HCT116 (cell line): ENCODE data around the gene OLFML1.

Experiments used
- CEBPB ChIP-seq: IDR thresholded peaks from 2 replicates; pipeline ENCODE4 v1.6.1; 2012; ENCODE audit warnings: low read depth
- EZH2 ChIP-seq: fragments of 200-600 bp; sonication (generic); IDR thresholded peaks from 2 replicates; pipeline ENCODE4 v1.6.1; 2017; ENCODE audit warnings: antibody characterized with exemption, mixed run types
- EZH2phosphoT487 ChIP-seq: fragments of 200-600 bp; IDR thresholded peaks from 2 replicates; pipeline ENCODE4 v1.6.1; 2018; ENCODE audit warnings: antibody characterized with exemption, borderline replicate concordance
- TF ChIP-seq, protein P1 (sequence below), 3 experiments: fragments of 200-600 bp in 1 of 3; sonication (generic) in 1 of 3; IDR thresholded peaks in 2 of 3; conservative IDR thresholded peaks in 1 of 3; 2 replicates each; pipeline ENCODE4 v1.5.1; 2012 to 2017; ENCODE audit warnings: low read depth in 2 of 3, low read length in 2 of 3, antibody characterized with exemption in 1 of 3, borderline replicate concordance in 1 of 3, control low read depth in 1 of 3, mild to moderate bottlenecking in 1 of 3, mixed read lengths in 1 of 3, mixed run types in 1 of 3, moderate library complexity in 1 of 3; ENCODE audit not compliant: insufficient read depth in 1 of 3
- TF ChIP-seq, protein P2 (sequence below): IDR thresholded peaks from 2 replicates; pipeline ENCODE4 v1.6.1; 2012; ENCODE audit warnings: low read depth

DNA sequence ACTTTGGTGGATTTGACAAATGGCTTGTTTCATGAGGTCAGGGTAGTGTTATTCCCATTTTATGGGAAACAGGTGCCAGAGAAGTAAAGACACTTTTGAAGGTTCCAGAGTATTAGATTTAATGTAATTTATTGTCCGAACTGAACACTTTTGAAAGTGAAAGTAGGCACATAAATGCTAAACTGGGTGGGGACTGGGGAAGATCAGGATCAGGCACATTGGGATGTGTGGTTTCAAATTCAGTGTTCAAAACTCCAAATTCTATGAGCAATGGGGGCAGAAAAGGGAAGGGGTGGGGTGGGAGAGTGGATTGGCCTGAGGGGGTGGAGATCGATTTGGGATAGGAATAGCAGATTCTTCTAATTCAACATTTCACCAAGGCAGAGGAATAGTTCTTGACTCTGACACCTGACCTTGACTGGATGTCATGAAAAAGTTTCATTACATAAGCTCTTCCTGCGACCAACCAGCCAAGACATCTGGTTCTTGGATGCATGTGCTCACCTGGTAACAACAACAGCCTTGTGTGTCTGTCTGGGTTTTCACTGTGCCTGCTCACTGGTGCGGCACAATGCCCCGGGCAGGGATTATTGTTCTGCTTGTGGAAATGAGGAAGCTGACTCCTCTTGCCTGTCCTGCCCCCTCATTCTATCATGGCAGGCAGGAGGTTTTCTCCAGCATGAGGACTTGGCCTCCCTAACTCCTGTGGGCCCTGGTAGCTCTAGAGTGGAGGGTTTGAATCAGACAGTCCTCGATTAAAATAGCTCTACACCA, 39.3 kb downstream of the OLFML1 start:
- TF ChIP-seq EZH2phosphoT487 (no peak), EZH2 (no peak), CEBPB (no peak)
- TF ChIP-seq, protein P1, sequence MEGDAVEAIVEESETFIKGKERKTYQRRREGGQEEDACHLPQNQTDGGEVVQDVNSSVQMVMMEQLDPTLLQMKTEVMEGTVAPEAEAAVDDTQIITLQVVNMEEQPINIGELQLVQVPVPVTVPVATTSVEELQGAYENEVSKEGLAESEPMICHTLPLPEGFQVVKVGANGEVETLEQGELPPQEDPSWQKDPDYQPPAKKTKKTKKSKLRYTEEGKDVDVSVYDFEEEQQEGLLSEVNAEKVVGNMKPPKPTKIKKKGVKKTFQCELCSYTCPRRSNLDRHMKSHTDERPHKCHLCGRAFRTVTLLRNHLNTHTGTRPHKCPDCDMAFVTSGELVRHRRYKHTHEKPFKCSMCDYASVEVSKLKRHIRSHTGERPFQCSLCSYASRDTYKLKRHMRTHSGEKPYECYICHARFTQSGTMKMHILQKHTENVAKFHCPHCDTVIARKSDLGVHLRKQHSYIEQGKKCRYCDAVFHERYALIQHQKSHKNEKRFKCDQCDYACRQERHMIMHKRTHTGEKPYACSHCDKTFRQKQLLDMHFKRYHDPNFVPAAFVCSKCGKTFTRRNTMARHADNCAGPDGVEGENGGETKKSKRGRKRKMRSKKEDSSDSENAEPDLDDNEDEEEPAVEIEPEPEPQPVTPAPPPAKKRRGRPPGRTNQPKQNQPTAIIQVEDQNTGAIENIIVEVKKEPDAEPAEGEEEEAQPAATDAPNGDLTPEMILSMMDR (IDR thresholded peaks at IDR 0.05 in 2 of 3, conservative IDR thresholded peaks at IDR 0.05 in 1 of 3; ENCODE audit: borderline replicate concordance in 1 of 3, insufficient read depth in 1 of 3, low read depth in 2 of 3, low read length in 2 of 3) = no peak
- TF ChIP-seq, protein P2, sequence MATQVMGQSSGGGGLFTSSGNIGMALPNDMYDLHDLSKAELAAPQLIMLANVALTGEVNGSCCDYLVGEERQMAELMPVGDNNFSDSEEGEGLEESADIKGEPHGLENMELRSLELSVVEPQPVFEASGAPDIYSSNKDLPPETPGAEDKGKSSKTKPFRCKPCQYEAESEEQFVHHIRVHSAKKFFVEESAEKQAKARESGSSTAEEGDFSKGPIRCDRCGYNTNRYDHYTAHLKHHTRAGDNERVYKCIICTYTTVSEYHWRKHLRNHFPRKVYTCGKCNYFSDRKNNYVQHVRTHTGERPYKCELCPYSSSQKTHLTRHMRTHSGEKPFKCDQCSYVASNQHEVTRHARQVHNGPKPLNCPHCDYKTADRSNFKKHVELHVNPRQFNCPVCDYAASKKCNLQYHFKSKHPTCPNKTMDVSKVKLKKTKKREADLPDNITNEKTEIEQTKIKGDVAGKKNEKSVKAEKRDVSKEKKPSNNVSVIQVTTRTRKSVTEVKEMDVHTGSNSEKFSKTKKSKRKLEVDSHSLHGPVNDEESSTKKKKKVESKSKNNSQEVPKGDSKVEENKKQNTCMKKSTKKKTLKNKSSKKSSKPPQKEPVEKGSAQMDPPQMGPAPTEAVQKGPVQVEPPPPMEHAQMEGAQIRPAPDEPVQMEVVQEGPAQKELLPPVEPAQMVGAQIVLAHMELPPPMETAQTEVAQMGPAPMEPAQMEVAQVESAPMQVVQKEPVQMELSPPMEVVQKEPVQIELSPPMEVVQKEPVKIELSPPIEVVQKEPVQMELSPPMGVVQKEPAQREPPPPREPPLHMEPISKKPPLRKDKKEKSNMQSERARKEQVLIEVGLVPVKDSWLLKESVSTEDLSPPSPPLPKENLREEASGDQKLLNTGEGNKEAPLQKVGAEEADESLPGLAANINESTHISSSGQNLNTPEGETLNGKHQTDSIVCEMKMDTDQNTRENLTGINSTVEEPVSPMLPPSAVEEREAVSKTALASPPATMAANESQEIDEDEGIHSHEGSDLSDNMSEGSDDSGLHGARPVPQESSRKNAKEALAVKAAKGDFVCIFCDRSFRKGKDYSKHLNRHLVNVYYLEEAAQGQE = no peak
